ENCODE measurements around the gene TBC1D12.
"Not testable (repeated sequence)": the region's sequence is repeated elsewhere in the genome, so short reads cannot be mapped to it uniquely, and the experiment has no call there.

Gene TBC1D12

GRCh38 chr10:94461503-94461902 lies 59.2 kb downstream of the TBC1D12 start:
- DNase-seq = no peak

GRCh38 chr10:94462130-94462529 lies 59.8 kb downstream of the TBC1D12 start:
- no peak for DNase-seq

- DNase-seq = no peak
Measured at GRCh38 chr10:94465684-94466083, 63.3 kb downstream of the TBC1D12 start.

- no peak for DNase-seq
Measured at GRCh38 chr10:94481410-94481809, 79.1 kb downstream of the TBC1D12 start.

GRCh38 chr10:94483970-94484369 lies 81.6 kb downstream of the TBC1D12 start:
- no peak for DNase-seq

GRCh38 chr10:94485094-94485493 lies 82.8 kb downstream of the TBC1D12 start:
- no peak for DNase-seq

- DNase-seq = no peak
Measured at GRCh38 chr10:94487575-94487974, 85.2 kb downstream of the TBC1D12 start.

GRCh38 chr10:94489107-94489506 lies 86.8 kb downstream of the TBC1D12 start:
- DNase-seq = no peak

GRCh38 chr10:94489976-94490788 lies 87.8 kb downstream of the TBC1D12 start:
- no peak for DNase-seq

- DNase-seq = no peak
Measured at GRCh38 chr10:94490789-94491039, 88.4 kb downstream of the TBC1D12 start.

GRCh38 chr10:94493463-94493862 lies 91.1 kb downstream of the TBC1D12 start:
- no peak for DNase-seq

- DNase-seq = no peak
Measured at GRCh38 chr10:94496010-94496409, 93.7 kb downstream of the TBC1D12 start.

GRCh38 chr10:94496646-94497045 lies 94.3 kb downstream of the TBC1D12 start:
- DNase-seq = no peak

- no peak for DNase-seq
Measured at GRCh38 chr10:94500063-94500462, 97.7 kb downstream of the TBC1D12 start.

- no peak for DNase-seq
Measured at GRCh38 chr10:94521276-94522250, 119.2 kb downstream of the TBC1D12 start.

- DNase-seq = no peak
Measured at GRCh38 chr10:94524146-94524545, 121.8 kb downstream of the TBC1D12 start.

GRCh38 chr10:94524711-94525110 lies 122.4 kb downstream of the TBC1D12 start:
- DNase-seq = no peak

- not testable (repeated sequence) for DNase-seq
Measured at GRCh38 chr10:94531550-94531949, 129.2 kb downstream of the TBC1D12 start.

GRCh38 chr10:94533027-94533426 lies 130.7 kb downstream of the TBC1D12 start:
- no peak for DNase-seq

GRCh38 chr10:94542282-94542681 lies 139.9 kb downstream of the TBC1D12 start:
- not testable (repeated sequence) for DNase-seq

- peak; percentile 67 for DNase-seq
Measured at GRCh38 chr10:94545391-94546048, 143.2 kb downstream of the TBC1D12 start, which contains the start of gene HELLS. Gene HELLS, plus strand, starts transcription at chr10:94545788. Its CDS starts 134 bp downstream, at chr10:94545922.

GRCh38 chr10:94546049-94546900 lies 143.9 kb downstream of the TBC1D12 start:
- DNase-seq = no peak

GRCh38 chr10:94546901-94547185 lies 144.5 kb downstream of the TBC1D12 start:
- no peak for DNase-seq
